ENCODE results near the gene SARNP.

SARNP gene

DNA sequence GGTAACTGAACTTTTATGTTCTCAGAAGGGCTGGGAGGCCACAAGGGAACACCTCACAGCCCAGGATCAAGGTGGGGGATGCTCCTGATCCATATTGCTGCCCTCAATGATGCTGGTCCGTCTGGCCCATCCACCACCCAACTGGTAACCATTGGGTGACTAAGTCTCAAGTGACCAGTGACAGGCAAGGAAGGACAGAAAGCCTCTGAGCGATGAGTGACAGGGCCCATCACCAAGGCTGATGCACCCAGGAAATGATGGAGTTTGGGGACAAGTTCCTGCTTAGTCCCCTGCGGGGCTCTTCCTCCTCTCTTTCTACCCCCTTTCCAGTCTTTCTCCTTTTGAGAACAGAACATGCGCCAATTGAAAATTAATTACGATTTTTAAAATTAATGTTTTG, 27.8 kb upstream of the SARNP start:
- TF ChIP-seq, protein P1, sequence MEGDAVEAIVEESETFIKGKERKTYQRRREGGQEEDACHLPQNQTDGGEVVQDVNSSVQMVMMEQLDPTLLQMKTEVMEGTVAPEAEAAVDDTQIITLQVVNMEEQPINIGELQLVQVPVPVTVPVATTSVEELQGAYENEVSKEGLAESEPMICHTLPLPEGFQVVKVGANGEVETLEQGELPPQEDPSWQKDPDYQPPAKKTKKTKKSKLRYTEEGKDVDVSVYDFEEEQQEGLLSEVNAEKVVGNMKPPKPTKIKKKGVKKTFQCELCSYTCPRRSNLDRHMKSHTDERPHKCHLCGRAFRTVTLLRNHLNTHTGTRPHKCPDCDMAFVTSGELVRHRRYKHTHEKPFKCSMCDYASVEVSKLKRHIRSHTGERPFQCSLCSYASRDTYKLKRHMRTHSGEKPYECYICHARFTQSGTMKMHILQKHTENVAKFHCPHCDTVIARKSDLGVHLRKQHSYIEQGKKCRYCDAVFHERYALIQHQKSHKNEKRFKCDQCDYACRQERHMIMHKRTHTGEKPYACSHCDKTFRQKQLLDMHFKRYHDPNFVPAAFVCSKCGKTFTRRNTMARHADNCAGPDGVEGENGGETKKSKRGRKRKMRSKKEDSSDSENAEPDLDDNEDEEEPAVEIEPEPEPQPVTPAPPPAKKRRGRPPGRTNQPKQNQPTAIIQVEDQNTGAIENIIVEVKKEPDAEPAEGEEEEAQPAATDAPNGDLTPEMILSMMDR (IDR thresholded peaks at IDR 0.05; ENCODE audit: borderline replicate concordance, insufficient read depth, low read depth, low read length) = no peak
- no peak overlapping the region for H3K4me3 ChIP-seq (ENCODE audit: low read depth, low read length)

DNA sequence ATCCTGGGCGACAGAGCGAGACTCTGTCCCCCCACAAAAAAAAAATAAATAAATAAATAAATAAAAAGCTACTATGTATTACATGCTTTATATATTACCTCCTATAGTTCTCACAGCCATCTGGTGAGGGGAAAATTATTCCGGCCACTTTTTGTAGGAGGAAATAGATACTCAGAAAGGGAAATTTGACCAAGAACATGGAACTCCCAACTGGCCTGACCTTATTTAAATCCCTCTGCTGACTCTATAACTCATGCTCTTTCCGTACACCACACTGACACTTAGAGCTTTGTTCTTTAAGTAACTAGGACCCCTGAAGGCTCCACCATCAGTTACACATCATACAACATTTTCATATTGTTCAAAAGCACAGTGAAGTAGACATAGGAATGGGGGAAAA, 27.4 kb upstream of the SARNP start:
- no peak overlapping the region for H3K4me3 ChIP-seq (ENCODE audit: low read depth, low read length)
- TF ChIP-seq, protein P1 (IDR thresholded peaks at IDR 0.05; ENCODE audit: borderline replicate concordance, insufficient read depth, low read depth, low read length) = no peak

DNA sequence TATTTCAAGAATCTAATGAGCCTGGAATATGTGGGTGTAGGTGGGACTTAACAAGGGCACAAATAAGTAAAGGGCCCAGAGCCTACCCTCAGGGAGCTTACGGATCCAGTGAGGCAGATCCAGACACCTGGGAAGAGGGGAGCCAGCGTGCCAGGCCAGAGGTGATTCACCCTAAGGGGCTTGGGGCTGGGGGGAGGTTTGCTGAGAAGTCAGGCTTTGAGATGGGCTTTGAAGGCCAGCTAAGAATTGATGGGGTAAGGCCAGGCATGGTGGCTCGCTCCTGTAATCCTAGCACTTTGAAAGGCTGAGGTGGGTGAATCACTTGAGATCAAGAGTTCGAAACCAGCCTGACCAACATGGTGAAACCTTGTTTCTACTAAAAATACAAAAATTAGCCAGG, 25.9 kb upstream of the SARNP start:
- TF ChIP-seq, protein P1 (IDR thresholded peaks at IDR 0.05; ENCODE audit: borderline replicate concordance, insufficient read depth, low read depth, low read length) = no peak
- no peak overlapping the region for H3K4me3 ChIP-seq (ENCODE audit: low read depth, low read length)

DNA sequence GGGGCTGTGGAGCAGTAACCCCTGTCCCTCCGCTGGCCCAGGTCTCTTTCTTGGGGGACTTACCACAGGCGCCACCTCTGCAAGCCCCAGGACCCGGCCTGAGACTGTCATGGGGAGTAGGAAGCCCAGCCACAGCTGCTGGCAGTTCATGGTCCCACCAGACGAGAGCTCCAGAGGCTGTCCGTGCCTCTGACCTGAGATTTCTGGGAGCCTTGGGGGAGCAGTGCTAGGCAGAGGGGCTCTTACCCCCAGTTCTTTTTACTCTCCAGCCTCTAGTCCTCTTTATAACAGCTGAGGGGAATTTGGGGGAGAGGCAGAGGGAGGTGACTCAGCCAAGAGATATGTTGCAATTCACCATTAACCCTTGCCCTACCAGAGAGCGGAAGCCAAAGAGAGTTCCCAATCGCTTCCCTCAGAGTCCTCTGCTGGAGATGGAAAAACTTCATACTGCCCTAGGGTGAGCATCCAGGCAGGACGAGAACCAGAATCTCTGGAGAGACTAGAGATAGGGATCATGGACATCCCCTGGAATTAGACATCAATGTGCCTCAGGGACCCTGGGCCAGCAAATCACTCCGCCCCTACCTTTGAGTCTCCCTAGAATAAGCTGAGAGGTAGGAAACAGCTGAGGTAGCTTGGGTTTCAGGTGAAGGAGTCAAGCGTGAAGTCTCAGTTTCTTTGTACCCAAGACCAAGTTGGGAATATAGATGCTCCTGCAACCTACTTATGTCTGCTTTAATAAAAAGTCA, 25.3 kb upstream of the SARNP start, which contains the start of gene MMP19:
TSS of gene MMP19 (minus strand) at position 256 of the 749 bp plus-strand sequence. CDS start at position 150, 106 bp downstream.
- TF ChIP-seq, protein P1 (IDR thresholded peaks at IDR 0.05; ENCODE audit: borderline replicate concordance, insufficient read depth, low read depth, low read length) = no peak

DNA sequence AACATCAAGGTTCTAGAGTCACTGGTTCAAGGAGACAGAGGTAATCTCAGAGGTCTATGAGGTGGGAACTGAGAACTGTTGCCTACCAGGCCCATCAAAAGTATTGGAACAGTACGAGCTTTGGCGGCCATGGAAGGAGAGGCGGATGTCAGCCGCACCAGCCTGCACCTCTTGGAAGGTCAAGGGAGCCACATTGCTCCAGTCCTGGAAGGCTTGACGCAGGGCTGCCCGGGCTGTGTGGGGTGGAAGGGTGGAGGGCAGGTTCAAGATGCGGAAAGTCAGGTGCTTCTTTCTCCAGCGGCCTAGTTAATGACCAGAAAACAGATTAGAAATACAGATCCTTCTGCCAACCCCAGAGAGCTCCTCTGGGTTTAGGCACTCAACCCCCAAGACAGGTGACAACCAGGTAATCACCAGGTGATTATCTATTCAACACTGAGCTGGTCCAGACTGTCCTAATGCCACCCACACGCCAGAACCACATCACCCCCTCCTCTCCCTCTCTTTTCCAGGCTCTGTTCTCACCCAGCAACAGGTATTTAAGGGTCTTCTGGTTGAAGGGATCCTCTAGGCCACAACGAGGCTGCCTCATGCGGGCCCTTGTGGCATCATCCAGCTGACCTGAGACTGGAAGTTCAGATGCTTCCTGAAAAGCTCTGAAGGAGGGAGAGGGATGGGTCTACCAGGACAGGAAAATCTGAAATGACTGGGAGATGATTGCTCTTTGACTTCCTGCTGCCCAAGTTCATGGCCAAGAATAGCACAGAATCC, 23.2 kb upstream of the SARNP start:
- TF ChIP-seq, protein P1 (IDR thresholded peaks at IDR 0.05; ENCODE audit: borderline replicate concordance, insufficient read depth, low read depth, low read length) = no peak
- H3K4me3 ChIP-seq (ENCODE audit: low read depth, low read length) = no peak overlapping the region

More for the DNA sequence above, 25.3 kb upstream of the SARNP start, which contains the start of gene MMP19:
- no peak within 1 kb of the TSS for H3K4me3 ChIP-seq (ENCODE audit: low read depth, low read length)

DNA sequence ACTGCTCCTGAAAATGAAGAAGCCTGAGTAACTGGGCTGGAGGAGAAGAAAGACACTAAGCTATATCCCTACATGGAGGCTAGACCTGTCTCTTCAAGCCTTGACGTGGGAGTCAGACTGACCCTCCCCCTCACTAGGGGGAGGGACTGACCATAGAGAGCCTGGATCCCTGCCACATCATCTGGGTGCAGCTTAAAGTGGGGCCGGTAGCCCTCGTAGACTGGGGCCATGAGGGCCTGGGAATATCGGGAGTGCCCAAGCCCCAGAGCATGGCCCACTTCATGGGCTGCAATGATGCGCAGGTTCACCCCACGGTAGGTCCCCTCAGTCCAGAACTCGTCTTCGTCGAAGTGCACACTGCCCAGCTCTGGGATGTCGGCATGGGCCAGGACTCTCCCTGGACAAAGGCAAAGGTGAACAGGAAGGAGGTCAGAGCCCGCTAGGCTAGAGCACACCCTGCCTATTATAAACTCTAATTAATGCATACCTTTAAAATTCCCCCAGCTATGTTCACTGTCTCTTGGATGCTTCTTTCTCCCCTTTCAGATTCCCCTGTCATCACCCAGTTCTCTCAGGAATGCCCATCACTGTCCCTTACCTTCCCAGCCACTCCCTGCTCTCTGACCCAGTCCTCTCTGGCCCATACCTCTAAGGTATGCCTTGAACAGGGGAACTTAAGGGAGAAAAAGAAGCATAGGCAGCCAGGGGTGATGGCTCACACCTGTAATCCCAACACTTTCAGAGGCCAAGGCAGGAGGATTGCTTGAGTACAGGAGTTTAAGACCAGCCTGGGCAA, 22.0 kb upstream of the SARNP start:
- no peak overlapping the region for H3K4me3 ChIP-seq (ENCODE audit: low read depth, low read length)
- TF ChIP-seq, protein P1 (IDR thresholded peaks at IDR 0.05; ENCODE audit: borderline replicate concordance, insufficient read depth, low read depth, low read length) = no peak
